ENCODE data around the gene EFEMP1. TPM values are rescaled to one million over a fixed set of nuclear protein-coding genes. Genes with fewer than 3 reads are reported as not detected.

Gene EFEMP1
- total and polyA plus RNA-seq, 10 of the 15 experiments (the other 5 are each of a cell fraction or from before 2014, with no cell fraction given), result 0.27 to 1.2 (median 0.35) TPM; not detected in 6

DNA sequence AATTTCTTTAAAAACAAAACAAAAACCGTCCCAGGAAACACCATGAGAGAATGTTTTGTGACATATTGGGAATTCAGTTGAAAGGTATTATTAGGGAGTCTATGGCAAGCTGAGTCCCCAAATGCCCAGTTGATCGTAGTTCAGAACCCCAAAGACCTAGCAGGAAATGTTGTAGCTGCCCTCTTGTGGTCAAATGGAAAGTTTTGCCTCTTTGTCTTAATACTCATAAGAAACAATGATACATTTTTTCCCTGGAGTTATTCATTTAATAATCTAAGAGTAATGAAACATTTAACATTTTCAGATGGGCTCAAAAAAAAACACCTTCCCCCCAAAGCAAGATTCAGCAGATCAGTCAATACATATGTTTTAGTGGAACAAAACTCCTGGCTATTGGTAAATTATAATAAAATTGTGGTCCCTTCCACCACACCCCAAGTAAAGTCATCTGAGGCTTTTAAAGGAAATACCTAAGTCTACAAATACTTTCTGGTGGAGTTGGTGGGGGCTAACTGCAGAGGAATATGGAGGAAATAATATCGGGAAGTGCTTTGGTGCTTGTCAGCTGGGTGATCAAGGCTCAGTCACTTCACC lies 37.8 kb upstream of the EFEMP1 start:
- RAD21 ChIA-PET (ENCODE audit: unreplicated experiment), result interaction anchor here (0.6 to 4.2 kb wide), 7 partner anchors 15 to 243 kb away, joined by 3 to 28 read pairs (median 3); no protein-coding TSS in a partner anchor
- Histone ChIP-seq H3K4me2 (ENCODE audit: control insufficient read depth, insufficient read depth) (no peak overlapping the region), H3K36me3 (ENCODE audit: control insufficient read depth in 2 of 2, insufficient read depth in 2 of 2, low read length in 1 of 2) (no peaks in the 10 kb centered on the region), H3K27me3 (replicated peaks in 1 of 2; ENCODE audit: control insufficient read depth in 2 of 2, insufficient read depth in 2 of 2, low read length in 1 of 2) (no peaks in the 10 kb centered on the region), H2AFZ (ENCODE audit: control insufficient read depth, low read depth, low read length) (no peak overlapping the region), H3K4me1 (ENCODE audit: control insufficient read depth, insufficient read depth, low read length) (no peaks in the 10 kb centered on the region), H3K27ac (ENCODE audit: control insufficient read depth, insufficient read depth) (no peak overlapping the region), H3K79me2 (ENCODE audit: control insufficient read depth, insufficient read depth, low read length) (no peaks in the 10 kb centered on the region), H3K9ac (ENCODE audit: control insufficient read depth, insufficient read depth, low read length) (no peak overlapping the region), H3K9me3 (replicated peaks; ENCODE audit: control insufficient read depth, insufficient read depth, low read length) (no peaks in the 10 kb centered on the region), H4K20me1 (ENCODE audit: control insufficient read depth, insufficient read depth) (no peaks in the 10 kb centered on the region), H3K4me3 (no peak overlapping the region)
- no TSS peak for BruUV-seq (replicated peaks)
- intact Hi-C loops (cut with micrococcal nuclease; ENCODE audit: unreplicated experiment), result loop anchor here (1.0 kb wide), 2 partner anchors 190 to 243 kb away; no protein-coding TSS in a partner anchor
- SMC1A ChIA-PET (ENCODE audit: uncharacterized antibody, unreplicated experiment), result interaction anchor here (0.8 to 6.2 kb wide), 12 partner anchors 12 to 243 kb away, joined by 3 to 45 read pairs (median 4); no protein-coding TSS in a partner anchor
- CTCF ChIA-PET, result interaction anchor here (0.9 to 6.7 kb wide), 22 partner anchors 11 to 252 kb away, joined by 3 to 66 read pairs (median 5); no protein-coding TSS in a partner anchor
- in situ Hi-C loops (cut with MboI), result loop anchor here (5.0 kb wide), 1 partner anchor 234 kb away; no protein-coding TSS in a partner anchor
- peak; percentile 82 for ATAC-seq
- TF ChIP-seq, protein P1, sequence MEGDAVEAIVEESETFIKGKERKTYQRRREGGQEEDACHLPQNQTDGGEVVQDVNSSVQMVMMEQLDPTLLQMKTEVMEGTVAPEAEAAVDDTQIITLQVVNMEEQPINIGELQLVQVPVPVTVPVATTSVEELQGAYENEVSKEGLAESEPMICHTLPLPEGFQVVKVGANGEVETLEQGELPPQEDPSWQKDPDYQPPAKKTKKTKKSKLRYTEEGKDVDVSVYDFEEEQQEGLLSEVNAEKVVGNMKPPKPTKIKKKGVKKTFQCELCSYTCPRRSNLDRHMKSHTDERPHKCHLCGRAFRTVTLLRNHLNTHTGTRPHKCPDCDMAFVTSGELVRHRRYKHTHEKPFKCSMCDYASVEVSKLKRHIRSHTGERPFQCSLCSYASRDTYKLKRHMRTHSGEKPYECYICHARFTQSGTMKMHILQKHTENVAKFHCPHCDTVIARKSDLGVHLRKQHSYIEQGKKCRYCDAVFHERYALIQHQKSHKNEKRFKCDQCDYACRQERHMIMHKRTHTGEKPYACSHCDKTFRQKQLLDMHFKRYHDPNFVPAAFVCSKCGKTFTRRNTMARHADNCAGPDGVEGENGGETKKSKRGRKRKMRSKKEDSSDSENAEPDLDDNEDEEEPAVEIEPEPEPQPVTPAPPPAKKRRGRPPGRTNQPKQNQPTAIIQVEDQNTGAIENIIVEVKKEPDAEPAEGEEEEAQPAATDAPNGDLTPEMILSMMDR (IDR thresholded peaks at IDR 0.05 in 2 of 3, conservative IDR thresholded peaks at IDR 0.05 in 1 of 3; ENCODE audit: control insufficient read depth in 2 of 3, extremely low read depth in 1 of 3, insufficient read depth in 1 of 3, low read depth in 3 of 3, low read length in 3 of 3), result peak; percentile 46 to 54 (median 47)
- no peak for TF ChIP-seq BACH1 (IDR thresholded peaks at IDR 0.05; ENCODE audit: borderline replicate concordance)
- peak; percentile 67 for TF ChIP-seq SMC3 (IDR thresholded peaks at IDR 0.05; ENCODE audit: borderline replicate concordance, low read length)
- peak; percentile 51 for TF ChIP-seq RAD21 (IDR thresholded peaks at IDR 0.05; ENCODE audit: insufficient read depth, low read depth, low read length)
- no peak for TF ChIP-seq NR2C1 (IDR thresholded peaks at IDR 0.05)
- TF ChIP-seq NFXL1 (IDR thresholded peaks at IDR 0.05; ENCODE audit: borderline replicate concordance), result no peak
- TF ChIP-seq, protein P2, sequence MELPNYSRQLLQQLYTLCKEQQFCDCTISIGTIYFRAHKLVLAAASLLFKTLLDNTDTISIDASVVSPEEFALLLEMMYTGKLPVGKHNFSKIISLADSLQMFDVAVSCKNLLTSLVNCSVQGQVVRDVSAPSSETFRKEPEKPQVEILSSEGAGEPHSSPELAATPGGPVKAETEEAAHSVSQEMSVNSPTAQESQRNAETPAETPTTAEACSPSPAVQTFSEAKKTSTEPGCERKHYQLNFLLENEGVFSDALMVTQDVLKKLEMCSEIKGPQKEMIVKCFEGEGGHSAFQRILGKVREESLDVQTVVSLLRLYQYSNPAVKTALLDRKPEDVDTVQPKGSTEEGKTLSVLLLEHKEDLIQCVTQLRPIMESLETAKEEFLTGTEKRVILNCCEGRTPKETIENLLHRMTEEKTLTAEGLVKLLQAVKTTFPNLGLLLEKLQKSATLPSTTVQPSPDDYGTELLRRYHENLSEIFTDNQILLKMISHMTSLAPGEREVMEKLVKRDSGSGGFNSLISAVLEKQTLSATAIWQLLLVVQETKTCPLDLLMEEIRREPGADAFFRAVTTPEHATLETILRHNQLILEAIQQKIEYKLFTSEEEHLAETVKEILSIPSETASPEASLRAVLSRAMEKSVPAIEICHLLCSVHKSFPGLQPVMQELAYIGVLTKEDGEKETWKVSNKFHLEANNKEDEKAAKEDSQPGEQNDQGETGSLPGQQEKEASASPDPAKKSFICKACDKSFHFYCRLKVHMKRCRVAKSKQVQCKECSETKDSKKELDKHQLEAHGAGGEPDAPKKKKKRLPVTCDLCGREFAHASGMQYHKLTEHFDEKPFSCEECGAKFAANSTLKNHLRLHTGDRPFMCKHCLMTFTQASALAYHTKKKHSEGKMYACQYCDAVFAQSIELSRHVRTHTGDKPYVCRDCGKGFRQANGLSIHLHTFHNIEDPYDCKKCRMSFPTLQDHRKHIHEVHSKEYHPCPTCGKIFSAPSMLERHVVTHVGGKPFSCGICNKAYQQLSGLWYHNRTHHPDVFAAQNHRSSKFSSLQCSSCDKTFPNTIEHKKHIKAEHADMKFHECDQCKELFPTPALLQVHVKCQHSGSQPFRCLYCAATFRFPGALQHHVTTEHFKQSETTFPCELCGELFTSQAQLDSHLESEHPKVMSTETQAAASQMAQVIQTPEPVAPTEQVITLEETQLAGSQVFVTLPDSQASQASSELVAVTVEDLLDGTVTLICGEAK (IDR thresholded peaks at IDR 0.05; ENCODE audit: borderline replicate concordance), result no peak
- TF ChIP-seq, protein P3, sequence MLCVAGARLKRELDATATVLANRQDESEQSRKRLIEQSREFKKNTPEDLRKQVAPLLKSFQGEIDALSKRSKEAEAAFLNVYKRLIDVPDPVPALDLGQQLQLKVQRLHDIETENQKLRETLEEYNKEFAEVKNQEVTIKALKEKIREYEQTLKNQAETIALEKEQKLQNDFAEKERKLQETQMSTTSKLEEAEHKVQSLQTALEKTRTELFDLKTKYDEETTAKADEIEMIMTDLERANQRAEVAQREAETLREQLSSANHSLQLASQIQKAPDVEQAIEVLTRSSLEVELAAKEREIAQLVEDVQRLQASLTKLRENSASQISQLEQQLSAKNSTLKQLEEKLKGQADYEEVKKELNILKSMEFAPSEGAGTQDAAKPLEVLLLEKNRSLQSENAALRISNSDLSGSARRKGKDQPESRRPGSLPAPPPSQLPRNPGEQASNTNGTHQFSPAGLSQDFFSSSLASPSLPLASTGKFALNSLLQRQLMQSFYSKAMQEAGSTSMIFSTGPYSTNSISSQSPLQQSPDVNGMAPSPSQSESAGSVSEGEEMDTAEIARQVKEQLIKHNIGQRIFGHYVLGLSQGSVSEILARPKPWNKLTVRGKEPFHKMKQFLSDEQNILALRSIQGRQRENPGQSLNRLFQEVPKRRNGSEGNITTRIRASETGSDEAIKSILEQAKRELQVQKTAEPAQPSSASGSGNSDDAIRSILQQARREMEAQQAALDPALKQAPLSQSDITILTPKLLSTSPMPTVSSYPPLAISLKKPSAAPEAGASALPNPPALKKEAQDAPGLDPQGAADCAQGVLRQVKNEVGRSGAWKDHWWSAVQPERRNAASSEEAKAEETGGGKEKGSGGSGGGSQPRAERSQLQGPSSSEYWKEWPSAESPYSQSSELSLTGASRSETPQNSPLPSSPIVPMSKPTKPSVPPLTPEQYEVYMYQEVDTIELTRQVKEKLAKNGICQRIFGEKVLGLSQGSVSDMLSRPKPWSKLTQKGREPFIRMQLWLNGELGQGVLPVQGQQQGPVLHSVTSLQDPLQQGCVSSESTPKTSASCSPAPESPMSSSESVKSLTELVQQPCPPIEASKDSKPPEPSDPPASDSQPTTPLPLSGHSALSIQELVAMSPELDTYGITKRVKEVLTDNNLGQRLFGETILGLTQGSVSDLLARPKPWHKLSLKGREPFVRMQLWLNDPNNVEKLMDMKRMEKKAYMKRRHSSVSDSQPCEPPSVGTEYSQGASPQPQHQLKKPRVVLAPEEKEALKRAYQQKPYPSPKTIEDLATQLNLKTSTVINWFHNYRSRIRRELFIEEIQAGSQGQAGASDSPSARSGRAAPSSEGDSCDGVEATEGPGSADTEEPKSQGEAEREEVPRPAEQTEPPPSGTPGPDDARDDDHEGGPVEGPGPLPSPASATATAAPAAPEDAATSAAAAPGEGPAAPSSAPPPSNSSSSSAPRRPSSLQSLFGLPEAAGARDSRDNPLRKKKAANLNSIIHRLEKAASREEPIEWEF (IDR thresholded peaks at IDR 0.05; ENCODE audit: insufficient replicate concordance, low read depth, low read length), result no peak
- POLR2A ChIA-PET, result no interaction called here
- FAIRE-seq, result peak; percentile 75
- no peak for DNase-seq (ENCODE audit: low read depth, low spot score)
- 17% methylated on average over 3 of the region's 3 CpGs for WGBS (ENCODE audit: insufficient coverage, insufficient replicate concordance, low lambda C conversion rate, missing lambda C conversion rate)
